Measurements from ENCODE around the gene WNT8B. TPM values are rescaled to one million over a fixed set of nuclear protein-coding genes. Genes with fewer than 3 reads are reported as not detected.

Gene WNT8B
- total and polyA plus RNA-seq, 2 of the 13 experiments (the other 11 are each of a cell fraction or from before 2014, with no cell fraction given) = 0.07 to 0.20 TPM

DNA sequence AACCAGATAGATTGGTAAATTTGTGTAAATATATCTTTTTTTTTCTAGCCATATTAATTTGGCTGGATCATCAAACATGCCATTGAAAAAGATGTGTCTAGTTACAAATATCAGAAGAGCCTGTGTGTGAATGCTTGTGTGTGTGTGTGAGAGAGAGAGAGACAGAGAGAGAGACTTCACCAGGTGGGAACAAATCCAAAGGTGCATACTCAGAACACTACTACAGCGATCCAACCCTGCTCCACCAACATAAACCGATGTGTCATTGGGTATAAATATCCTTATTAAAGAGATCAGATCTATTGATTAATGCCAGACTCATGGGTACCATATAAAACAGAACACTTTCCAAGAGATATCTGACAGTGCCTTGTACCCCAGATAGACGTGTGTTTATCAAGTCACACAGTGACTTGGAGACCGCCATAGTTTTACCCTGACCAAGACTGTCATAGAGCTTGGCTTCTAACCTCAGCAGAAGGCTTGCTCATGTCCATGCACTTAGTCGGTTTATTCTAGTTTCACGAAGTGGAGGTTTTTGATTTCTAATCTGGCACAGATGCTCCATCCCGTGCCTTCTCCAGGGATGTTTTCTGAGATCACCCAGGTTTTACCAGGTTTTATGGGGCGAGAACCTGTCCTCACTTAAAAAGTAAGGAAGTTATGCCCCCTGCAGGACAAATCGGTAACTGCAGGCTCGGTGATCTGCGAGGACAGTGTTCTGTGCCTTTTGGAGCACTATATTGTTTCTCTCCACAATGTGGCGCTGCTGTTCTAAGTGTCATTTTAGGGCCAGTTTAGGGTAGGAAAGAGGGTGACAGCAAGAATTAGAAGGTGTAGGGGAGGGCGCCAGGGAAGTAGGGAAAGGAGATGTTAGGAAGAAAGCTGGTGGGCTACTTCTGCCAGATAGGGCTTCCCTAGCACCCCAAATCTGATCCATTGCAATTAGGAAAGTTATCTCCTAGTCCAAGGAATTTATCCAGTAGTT is 29.3 kb upstream of the WNT8B start (continued):
- TF ChIP-seq, protein P1, sequence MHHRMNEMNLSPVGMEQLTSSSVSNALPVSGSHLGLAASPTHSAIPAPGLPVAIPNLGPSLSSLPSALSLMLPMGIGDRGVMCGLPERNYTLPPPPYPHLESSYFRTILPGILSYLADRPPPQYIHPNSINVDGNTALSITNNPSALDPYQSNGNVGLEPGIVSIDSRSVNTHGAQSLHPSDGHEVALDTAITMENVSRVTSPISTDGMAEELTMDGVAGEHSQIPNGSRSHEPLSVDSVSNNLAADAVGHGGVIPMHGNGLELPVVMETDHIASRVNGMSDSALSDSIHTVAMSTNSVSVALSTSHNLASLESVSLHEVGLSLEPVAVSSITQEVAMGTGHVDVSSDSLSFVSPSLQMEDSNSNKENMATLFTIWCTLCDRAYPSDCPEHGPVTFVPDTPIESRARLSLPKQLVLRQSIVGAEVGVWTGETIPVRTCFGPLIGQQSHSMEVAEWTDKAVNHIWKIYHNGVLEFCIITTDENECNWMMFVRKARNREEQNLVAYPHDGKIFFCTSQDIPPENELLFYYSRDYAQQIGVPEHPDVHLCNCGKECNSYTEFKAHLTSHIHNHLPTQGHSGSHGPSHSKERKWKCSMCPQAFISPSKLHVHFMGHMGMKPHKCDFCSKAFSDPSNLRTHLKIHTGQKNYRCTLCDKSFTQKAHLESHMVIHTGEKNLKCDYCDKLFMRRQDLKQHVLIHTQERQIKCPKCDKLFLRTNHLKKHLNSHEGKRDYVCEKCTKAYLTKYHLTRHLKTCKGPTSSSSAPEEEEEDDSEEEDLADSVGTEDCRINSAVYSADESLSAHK (CRISPR knock-in tag; IDR thresholded peaks at IDR 0.05; ENCODE audit: borderline replicate concordance) = no peak
- no peak for TF ChIP-seq FIP1L1 (IDR thresholded peaks at IDR 0.05; ENCODE audit: borderline replicate concordance, insufficient read depth, low read depth, low read length)
- TF ChIP-seq ZKSCAN8 (CRISPR knock-in tag; IDR thresholded peaks at IDR 0.05; ENCODE audit: borderline replicate concordance) = peak; percentile 62; the same call in 1 of the 2 replicates
- TF ChIP-seq, protein P2, sequence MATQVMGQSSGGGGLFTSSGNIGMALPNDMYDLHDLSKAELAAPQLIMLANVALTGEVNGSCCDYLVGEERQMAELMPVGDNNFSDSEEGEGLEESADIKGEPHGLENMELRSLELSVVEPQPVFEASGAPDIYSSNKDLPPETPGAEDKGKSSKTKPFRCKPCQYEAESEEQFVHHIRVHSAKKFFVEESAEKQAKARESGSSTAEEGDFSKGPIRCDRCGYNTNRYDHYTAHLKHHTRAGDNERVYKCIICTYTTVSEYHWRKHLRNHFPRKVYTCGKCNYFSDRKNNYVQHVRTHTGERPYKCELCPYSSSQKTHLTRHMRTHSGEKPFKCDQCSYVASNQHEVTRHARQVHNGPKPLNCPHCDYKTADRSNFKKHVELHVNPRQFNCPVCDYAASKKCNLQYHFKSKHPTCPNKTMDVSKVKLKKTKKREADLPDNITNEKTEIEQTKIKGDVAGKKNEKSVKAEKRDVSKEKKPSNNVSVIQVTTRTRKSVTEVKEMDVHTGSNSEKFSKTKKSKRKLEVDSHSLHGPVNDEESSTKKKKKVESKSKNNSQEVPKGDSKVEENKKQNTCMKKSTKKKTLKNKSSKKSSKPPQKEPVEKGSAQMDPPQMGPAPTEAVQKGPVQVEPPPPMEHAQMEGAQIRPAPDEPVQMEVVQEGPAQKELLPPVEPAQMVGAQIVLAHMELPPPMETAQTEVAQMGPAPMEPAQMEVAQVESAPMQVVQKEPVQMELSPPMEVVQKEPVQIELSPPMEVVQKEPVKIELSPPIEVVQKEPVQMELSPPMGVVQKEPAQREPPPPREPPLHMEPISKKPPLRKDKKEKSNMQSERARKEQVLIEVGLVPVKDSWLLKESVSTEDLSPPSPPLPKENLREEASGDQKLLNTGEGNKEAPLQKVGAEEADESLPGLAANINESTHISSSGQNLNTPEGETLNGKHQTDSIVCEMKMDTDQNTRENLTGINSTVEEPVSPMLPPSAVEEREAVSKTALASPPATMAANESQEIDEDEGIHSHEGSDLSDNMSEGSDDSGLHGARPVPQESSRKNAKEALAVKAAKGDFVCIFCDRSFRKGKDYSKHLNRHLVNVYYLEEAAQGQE (IDR thresholded peaks at IDR 0.05; ENCODE audit: borderline replicate concordance in 1 of 2, low read depth in 1 of 2, low read length in 2 of 2) = no peak
- TF ChIP-seq MAFK (conservative IDR thresholded peaks at IDR 0.05 in 1 of 2, IDR thresholded peaks at IDR 0.05 in 1 of 2; ENCODE audit: low read length in 2 of 2) = 0 out of 4 replicates have a peak, but pooled peaks of 1 of the 2 experiments have one; percentile 12
- TF ChIP-seq, protein P3, sequence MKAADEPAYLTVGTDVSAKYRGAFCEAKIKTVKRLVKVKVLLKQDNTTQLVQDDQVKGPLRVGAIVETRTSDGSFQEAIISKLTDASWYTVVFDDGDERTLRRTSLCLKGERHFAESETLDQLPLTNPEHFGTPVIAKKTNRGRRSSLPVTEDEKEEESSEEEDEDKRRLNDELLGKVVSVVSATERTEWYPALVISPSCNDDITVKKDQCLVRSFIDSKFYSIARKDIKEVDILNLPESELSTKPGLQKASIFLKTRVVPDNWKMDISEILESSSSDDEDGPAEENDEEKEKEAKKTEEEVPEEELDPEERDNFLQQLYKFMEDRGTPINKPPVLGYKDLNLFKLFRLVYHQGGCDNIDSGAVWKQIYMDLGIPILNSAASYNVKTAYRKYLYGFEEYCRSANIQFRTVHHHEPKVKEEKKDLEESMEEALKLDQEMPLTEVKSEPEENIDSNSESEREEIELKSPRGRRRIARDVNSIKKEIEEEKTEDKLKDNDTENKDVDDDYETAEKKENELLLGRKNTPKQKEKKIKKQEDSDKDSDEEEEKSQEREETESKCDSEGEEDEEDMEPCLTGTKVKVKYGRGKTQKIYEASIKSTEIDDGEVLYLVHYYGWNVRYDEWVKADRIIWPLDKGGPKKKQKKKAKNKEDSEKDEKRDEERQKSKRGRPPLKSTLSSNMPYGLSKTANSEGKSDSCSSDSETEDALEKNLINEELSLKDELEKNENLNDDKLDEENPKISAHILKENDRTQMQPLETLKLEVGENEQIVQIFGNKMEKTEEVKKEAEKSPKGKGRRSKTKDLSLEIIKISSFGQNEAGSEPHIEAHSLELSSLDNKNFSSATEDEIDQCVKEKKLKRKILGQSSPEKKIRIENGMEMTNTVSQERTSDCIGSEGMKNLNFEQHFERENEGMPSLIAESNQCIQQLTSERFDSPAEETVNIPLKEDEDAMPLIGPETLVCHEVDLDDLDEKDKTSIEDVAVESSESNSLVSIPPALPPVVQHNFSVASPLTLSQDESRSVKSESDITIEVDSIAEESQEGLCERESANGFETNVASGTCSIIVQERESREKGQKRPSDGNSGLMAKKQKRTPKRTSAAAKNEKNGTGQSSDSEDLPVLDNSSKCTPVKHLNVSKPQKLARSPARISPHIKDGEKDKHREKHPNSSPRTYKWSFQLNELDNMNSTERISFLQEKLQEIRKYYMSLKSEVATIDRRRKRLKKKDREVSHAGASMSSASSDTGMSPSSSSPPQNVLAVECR (CRISPR knock-in tag; IDR thresholded peaks at IDR 0.05; ENCODE audit: borderline replicate concordance) = peak; percentile 29; the same call in 1 of the 2 replicates
- TF ChIP-seq HIVEP1 (CRISPR knock-in tag; IDR thresholded peaks at IDR 0.05) = no peak
- no peak for TF ChIP-seq ZNF790 (CRISPR knock-in tag; IDR thresholded peaks at IDR 0.05; ENCODE audit: borderline replicate concordance)
- TF ChIP-seq, protein P4, sequence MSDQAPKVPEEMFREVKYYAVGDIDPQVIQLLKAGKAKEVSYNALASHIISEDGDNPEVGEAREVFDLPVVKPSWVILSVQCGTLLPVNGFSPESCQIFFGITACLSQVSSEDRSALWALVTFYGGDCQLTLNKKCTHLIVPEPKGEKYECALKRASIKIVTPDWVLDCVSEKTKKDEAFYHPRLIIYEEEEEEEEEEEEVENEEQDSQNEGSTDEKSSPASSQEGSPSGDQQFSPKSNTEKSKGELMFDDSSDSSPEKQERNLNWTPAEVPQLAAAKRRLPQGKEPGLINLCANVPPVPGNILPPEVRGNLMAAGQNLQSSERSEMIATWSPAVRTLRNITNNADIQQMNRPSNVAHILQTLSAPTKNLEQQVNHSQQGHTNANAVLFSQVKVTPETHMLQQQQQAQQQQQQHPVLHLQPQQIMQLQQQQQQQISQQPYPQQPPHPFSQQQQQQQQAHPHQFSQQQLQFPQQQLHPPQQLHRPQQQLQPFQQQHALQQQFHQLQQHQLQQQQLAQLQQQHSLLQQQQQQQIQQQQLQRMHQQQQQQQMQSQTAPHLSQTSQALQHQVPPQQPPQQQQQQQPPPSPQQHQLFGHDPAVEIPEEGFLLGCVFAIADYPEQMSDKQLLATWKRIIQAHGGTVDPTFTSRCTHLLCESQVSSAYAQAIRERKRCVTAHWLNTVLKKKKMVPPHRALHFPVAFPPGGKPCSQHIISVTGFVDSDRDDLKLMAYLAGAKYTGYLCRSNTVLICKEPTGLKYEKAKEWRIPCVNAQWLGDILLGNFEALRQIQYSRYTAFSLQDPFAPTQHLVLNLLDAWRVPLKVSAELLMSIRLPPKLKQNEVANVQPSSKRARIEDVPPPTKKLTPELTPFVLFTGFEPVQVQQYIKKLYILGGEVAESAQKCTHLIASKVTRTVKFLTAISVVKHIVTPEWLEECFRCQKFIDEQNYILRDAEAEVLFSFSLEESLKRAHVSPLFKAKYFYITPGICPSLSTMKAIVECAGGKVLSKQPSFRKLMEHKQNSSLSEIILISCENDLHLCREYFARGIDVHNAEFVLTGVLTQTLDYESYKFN (CRISPR knock-in tag; conservative IDR thresholded peaks at IDR 0.05) = no peak

Data from HepG2 (cell line).